Ishikawa (cell line): ENCODE results near the gene PATE4.

Experiments used
- CREB1 ChIP-seq: IDR thresholded peaks from 2 replicates; pipeline ENCODE4 v1.6.1; 2012; ENCODE audit warnings: low read depth
- EP300 ChIP-seq: IDR thresholded peaks from 2 replicates; pipeline ENCODE4 v1.6.1; 2012; ENCODE audit warnings: borderline replicate concordance
- TAF1 ChIP-seq: IDR thresholded peaks from 2 replicates; pipeline ENCODE4 v1.6.1; 2012; ENCODE audit warnings: low read depth, mild to moderate bottlenecking
- YY1 ChIP-seq: IDR thresholded peaks from 2 replicates; pipeline ENCODE4 v1.6.1; 2012; ENCODE audit warnings: low read depth

DNA sequence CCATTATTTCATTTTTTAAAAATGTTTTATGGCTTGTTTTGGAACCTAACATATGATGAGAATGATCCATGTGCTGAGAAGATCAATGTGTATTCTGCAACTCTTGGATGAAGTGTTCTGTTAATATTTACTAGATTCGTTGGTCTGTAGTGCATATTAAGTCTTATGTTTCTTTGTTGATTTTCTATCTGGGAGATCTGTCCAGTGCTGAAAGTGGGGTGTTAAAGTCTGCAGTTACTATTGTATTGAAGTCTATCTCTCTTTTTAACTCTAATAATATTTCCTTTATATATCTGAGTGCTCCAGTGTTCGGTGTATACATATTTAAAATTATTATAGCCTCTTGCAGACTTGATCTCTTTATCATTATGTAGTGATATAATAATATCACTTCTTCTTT is 33.3 kb upstream of the PATE4 start:
- TF ChIP-seq EP300 (no peak), YY1 (no peak), CREB1 (no peak), TAF1 (no peak)
